NT2/D1 (cell line): ENCODE measurements around the gene CRACDL.

Source experiments
- DNase-seq: peaks from one replicate; pipeline ENCODE4 v3.0.0-alpha.2; 2011; ENCODE audit warnings: low read depth, low spot score
- H3K27me3 ChIP-seq: 2 replicates; pipeline ENCODE4 v1.6.0; 2011; ENCODE audit warnings: mild to moderate bottlenecking; ENCODE audit not compliant: insufficient read length, insufficient read depth
- H3K36me3 ChIP-seq: 2 replicates; pipeline ENCODE4 v1.6.1; 2011; ENCODE audit warnings: mild to moderate bottlenecking, low read length, mixed read lengths; ENCODE audit not compliant: insufficient read depth, insufficient read length
- H3K4me1 ChIP-seq: 2 replicates; pipeline ENCODE4 v1.5.1; 2011; ENCODE audit not compliant: insufficient read depth, insufficient read length
- H3K4me3 ChIP-seq: 2 replicates; pipeline ENCODE4 v1.5.1; 2011; ENCODE audit warnings: low read depth; ENCODE audit not compliant: insufficient read length
- H3K9ac ChIP-seq: 2 replicates; pipeline ENCODE4 v1.6.0; 2011; ENCODE audit warnings: low read depth; ENCODE audit not compliant: insufficient read length
- H3K9me3 ChIP-seq: 2 replicates; pipeline ENCODE4 v1.5.1; 2011; ENCODE audit warnings: mild to moderate bottlenecking, low read length; ENCODE audit not compliant: insufficient read depth
- SUZ12 ChIP-seq: IDR thresholded peaks from 2 replicates; pipeline ENCODE4 v1.6.1; 2011; ENCODE audit not compliant: insufficient read length, insufficient read depth; ENCODE audit errors: extremely low read depth
- YY1 ChIP-seq: IDR thresholded peaks from 2 replicates; pipeline ENCODE4 v1.6.1; 2011; ENCODE audit not compliant: insufficient read length, insufficient read depth
- ZNF274 ChIP-seq: IDR thresholded peaks from 2 replicates; pipeline ENCODE4 v1.6.1; 2011; ENCODE audit warnings: mild to moderate bottlenecking, low read depth, low read length

The CRACDL gene

GRCh38 chr2:98787700-98788099 is 148.3 kb downstream of the CRACDL start:
- Histone ChIP-seq H3K9me3 (peaks cover 2% of the 10 kb centered on the region; the same call in 1 of the 2 replicates), H3K36me3 (no peaks in the 10 kb centered on the region), H3K4me3 (no peak overlapping the region), H3K9ac (no peak overlapping the region), H3K4me1 (no peaks in the 10 kb centered on the region), H3K27me3 (no peaks in the 10 kb centered on the region)
- TF ChIP-seq ZNF274 (no peak), YY1 (no peak), SUZ12 (no peak)
- no peak for DNase-seq

GRCh38 chr2:98786179-98786578 is 149.8 kb downstream of the CRACDL start:
- no peaks in the 10 kb centered on the region for H3K4me1 ChIP-seq

GRCh38 chr2:98782570-98782969 is 153.5 kb downstream of the CRACDL start:
- Histone ChIP-seq H3K9me3 (peaks cover 21% of the 10 kb centered on the region), H3K9ac (no peak overlapping the region), H3K27me3 (no peaks in the 10 kb centered on the region), H3K4me1 (no peaks in the 10 kb centered on the region), H3K36me3 (no peaks in the 10 kb centered on the region), H3K4me3 (no peak overlapping the region)
- no peak for TF ChIP-seq ZNF274
- no peak for TF ChIP-seq YY1
- no peak for TF ChIP-seq SUZ12
- no peak for DNase-seq

More at GRCh38 chr2:98786179-98786578, 149.8 kb downstream of the CRACDL start:
- Histone ChIP-seq H3K9me3 (peaks cover 17% of the 10 kb centered on the region), H3K27me3 (no peaks in the 10 kb centered on the region), H3K36me3 (no peaks in the 10 kb centered on the region), H3K9ac (no peak overlapping the region), H3K4me3 (no peak overlapping the region)
- TF ChIP-seq YY1 (no peak), ZNF274 (no peak), SUZ12 (no peak)
- no peak for DNase-seq

GRCh38 chr2:98781822-98782221 is 154.2 kb downstream of the CRACDL start:
- H3K4me1 ChIP-seq: no peaks in the 10 kb centered on the region
- DNase-seq: no peak
- H3K9me3 ChIP-seq: peaks cover 25% of the 10 kb centered on the region
- no peak overlapping the region for H3K9ac ChIP-seq
- no peak for TF ChIP-seq ZNF274
- no peak for TF ChIP-seq YY1
- TF ChIP-seq SUZ12: no peak
- no peaks in the 10 kb centered on the region for H3K36me3 ChIP-seq
- H3K27me3 ChIP-seq: no peaks in the 10 kb centered on the region
- H3K4me3 ChIP-seq: no peak overlapping the region

GRCh38 chr2:98778741-98779483 is 157.1 kb downstream of the CRACDL start:
- H3K9ac ChIP-seq: no peak overlapping the region
- no peaks in the 10 kb centered on the region for H3K36me3 ChIP-seq
- no peak for TF ChIP-seq YY1
- no peak for TF ChIP-seq ZNF274
- no peak for TF ChIP-seq SUZ12
- H3K9me3 ChIP-seq: peaks cover 25% of the 10 kb centered on the region
- H3K27me3 ChIP-seq: peaks cover 3% of the 10 kb centered on the region
- DNase-seq: peak; percentile 65
- H3K4me1 ChIP-seq: peaks cover 6% of the 10 kb centered on the region
- no peak overlapping the region for H3K4me3 ChIP-seq

GRCh38 chr2:98778151-98778550 is 157.9 kb downstream of the CRACDL start:
- H3K4me1 ChIP-seq: peaks cover 12% of the 10 kb centered on the region

GRCh38 chr2:98777710-98778109 is 158.3 kb downstream of the CRACDL start:
- H3K36me3 ChIP-seq: no peaks in the 10 kb centered on the region
- H3K9me3 ChIP-seq: peaks cover 23% of the 10 kb centered on the region
- H3K4me3 ChIP-seq: no peak overlapping the region
- H3K27me3 ChIP-seq: peaks cover 3% of the 10 kb centered on the region
- H3K4me1 ChIP-seq: peaks cover 17% of the 10 kb centered on the region
- DNase-seq: no peak
- H3K9ac ChIP-seq: no peak overlapping the region
- TF ChIP-seq ZNF274 (no peak), YY1 (no peak), SUZ12 (no peak)

More at GRCh38 chr2:98778151-98778550, 157.9 kb downstream of the CRACDL start:
- Histone ChIP-seq H3K9ac (no peak overlapping the region), H3K27me3 (peaks cover 3% of the 10 kb centered on the region), H3K36me3 (no peaks in the 10 kb centered on the region), H3K9me3 (peaks cover 25% of the 10 kb centered on the region), H3K4me3 (no peak overlapping the region)
- DNase-seq: no peak
- TF ChIP-seq ZNF274: no peak
- TF ChIP-seq YY1: no peak
- no peak for TF ChIP-seq SUZ12
